Medulla oblongata (tissue), 1 donor: ENCODE measurements around the gene TP63.
"Not testable (repeated sequence)": the region's sequence is repeated elsewhere in the genome, so short reads cannot be mapped to it uniquely, and the experiment has no call there.

ENCODE experiments used
- DNase-seq: peaks from one replicate; pipeline ENCODE4 v3.0.0-alpha.2; 2015; ENCODE audit errors: extremely low spot score

Gene TP63

DNA sequence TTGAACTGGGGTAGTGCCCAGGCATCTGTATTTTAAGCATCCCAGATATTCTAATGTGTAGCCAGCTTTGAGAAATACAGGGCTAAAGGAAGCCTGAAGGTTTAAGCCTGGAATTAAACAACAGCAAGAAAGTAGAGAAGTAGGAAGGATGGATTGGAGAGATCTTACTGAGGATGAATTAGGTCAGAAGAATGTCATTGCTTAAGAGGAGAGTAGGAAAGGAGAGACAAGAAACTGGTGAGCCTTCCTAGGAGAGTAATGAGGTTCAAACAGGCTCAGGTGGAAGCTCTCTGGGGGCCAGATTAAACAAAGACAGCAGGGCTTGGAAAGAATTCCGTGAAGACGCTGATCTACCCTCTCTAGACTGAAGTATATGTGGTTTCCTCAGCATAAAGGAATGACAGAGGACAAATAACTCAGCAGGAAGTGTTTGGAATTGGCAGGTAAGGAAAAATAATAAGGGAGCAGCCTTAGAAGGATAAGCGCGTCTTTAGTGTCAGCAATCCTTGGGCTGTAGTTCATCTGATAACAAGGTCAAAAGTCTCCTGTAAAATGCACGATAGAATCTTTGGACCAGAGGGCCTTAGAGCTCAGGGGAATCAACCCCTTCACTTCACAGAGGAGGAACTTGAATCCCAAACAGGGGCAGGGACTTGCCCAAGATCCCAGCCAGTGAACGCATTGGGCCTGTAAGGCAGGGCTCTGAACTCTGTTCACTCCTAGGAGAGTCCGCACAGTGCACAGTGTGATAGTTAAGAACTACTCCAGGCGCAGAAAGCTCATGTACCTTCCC lies 90.9 kb downstream of the TP63 start:
- DNase-seq: no peak

DNA sequence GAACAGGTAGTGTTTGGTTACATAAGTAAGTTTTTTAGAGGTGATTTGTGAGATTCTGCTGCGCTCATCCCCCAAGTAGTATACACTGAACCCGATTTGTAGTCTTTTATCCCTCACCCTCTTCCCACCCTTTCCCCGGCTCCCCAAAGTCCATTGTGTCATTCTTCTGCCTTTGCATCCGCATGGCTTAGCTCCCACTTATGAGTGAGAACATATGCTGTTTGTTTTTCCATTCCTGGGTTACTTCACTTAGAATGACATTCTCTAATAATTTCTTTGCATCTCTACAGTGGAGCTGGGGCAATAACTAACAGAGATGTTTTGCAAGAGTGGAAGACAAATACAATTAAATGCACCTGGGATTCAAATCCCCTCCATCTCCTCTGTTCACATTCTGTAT lies 93.2 kb downstream of the TP63 start:
- DNase-seq: no peak

DNA sequence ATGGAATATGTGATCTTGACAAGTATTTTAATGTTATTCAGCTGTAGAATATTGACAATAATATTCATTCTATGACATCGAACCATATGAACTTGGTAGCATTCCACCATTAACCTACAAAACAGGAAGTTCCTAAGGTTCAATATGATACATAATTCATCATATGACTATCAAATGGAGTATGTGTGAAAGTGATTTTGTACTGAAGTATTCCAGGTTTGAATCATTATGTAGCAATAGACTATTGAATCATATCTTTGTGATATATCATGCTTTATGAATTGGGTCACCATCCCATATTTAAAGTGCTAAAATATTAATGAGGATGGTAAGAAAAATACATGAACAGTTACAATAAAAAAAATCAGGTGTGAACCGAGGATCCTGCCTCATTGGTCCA lies 95.1 kb downstream of the TP63 start:
- DNase-seq: no peak

DNA sequence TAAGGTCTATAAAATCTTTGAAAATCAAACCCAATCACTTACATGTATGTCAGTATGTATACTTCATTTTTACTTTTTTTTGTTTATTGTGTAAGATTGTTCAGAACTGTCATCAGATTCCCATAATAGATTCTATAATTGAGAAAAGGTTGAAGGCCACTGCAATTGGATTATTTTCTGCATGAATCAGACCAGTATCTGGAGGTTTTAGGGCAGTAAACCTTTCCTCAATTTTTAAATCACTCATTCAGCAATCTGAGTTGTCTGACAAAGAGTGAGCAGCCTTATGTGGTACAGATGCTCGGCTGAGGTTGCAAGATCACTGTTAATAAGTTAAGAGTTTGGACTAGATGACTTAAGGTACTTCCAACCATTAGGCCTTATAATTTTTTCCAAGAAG lies 96.0 kb downstream of the TP63 start:
- DNase-seq: no peak

DNA sequence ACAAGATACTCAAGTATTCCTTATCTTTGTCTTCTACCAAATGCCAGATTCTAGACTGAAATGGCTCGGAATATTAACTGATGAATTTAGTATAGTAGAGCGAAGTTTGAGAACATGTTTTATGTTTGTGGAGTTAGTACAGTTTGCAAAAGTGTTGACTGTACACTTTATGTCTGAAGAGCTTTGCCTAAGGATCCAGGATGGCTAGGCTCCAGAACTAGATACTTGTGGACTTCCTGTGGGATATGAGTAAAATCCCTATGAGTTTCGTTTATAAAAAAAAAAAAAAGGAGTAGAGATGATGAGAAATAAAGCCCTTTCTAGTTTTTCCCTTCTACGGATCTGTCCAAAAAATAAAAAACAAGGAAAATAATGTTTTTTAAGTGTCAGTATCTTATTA lies 96.7 kb downstream of the TP63 start:
- no peak for DNase-seq

DNA sequence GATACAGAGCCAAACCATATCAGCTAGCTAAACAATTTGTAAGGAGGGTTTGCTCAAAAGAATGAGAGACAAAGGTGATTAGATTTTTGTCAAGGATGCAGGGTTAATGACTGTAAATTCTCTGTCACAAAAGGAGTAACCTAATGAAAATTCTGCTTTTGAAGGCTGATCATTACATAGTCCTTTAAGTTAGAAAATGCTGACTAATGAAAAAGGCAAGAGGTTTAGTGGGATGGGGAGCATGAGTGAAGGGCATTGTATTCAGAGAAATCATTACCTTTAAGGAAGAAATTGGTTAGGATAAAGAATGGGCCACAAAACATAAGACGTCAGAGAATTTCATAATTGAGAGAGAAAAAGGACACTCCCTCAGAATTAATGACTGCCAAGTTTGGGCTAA lies 97.7 kb downstream of the TP63 start:
- no peak for DNase-seq

DNA sequence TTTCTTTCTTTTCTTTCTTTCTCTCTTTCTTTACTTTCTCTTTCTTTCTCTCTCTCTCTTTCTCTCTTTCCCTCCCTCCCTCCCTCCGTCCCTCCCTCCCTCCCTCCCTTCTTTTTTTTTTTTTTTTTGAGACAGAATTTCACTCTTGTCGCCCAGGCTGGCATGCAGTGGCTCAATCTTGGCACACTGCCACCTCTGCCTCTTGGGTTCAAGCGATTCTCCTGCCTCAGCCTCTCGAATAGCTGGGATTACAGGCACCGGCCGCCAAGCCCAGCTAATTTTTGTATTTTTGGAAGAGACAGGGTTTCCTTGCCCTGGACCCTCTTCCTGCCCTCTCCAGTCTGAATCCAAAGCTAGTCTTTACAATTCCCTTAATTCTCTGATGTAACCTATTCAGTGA lies 102.9 kb downstream of the TP63 start:
- no peak for DNase-seq

DNA sequence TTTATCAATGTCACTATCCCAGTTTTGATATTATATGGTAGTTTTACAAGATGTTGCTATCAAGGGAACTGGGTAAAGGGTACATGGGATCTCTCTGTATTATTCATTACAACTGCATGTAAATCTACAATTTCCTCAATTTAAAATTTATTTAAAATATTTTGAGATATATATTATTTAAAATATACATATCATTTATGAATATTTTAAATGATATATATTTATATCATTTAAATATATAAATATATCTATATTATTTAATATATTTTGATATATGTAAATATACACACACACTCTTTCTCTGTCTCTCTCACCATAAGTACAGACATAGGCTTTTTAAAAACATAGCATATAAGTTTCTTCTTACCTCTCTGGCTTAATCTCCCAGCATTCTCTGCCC lies 104.7 kb downstream of the TP63 start:
- DNase-seq: no peak

DNA sequence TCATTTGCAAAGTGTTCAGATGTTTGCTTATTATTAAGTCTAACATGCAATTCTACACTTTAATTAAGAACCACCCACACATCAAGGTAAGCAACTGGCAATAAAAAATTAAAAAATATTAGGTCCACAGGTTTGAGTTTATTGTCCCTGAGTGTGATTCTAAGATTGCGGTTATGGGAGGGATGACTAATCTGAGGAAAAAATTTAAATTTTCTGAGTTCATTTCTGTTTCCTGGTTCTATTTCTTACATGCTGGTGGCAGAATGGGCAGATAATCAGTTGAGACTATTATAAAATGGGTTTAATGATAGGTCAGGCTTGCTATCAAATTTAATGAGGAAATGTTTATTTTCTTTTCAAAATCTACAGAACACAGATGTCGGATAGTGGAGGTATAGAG lies 105.9 kb downstream of the TP63 start:
- DNase-seq: no peak

DNA sequence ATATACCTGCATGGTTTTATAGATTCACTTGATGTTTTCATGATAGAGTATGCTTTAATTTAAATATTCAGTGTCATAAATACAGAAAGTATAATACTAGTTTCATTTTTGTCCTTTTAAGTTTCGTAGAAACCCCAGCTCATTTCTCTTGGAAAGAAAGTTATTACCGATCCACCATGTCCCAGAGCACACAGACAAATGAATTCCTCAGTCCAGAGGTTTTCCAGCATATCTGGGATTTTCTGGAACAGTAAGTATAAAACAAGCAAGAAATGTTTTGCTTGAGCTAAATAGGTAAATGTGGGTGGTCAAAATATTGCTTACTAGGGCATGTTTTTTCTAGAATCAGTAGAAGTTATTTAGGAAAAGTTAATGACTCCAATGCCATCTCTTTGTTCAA lies 106.4 kb downstream of the TP63 start:
- DNase-seq: no peak

DNA sequence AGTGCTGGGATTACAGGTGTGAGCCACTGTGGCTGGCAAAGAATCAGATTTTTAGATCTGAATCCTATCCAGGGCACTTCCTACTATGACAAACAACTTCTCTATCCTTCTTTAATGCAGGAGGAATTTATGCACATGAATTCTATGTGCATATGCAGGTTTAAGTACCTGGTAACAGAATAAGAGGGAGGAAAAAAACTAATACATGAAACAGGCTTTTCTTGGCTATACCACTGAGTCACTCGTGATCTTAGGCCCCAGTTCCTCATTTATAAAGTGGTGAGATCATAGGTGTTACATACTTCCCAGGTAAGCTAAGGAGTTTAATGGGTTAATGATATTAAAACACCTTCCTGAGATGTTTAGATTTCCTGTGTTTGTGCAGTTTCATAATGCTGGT lies 108.2 kb downstream of the TP63 start:
- DNase-seq: no peak

DNA sequence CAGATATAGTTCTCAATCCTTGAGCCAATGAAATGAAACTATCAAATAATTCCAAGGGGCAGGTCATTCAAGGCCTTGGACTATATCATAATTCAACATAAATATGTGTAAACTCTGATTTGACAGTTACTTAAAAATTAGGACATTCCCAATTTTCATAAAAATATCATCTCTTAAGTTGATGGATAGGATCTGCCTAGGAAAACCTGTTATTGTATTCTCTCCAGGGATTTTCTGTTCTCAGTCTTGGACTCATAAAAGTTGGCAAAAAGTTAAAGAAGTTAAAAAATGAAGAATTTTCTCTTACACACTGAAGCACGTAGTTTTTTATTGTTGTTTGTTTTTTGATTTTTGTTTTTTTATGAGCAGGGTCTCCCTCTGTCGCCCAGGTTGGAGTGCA lies 109.0 kb downstream of the TP63 start:
- no peak for DNase-seq

DNA sequence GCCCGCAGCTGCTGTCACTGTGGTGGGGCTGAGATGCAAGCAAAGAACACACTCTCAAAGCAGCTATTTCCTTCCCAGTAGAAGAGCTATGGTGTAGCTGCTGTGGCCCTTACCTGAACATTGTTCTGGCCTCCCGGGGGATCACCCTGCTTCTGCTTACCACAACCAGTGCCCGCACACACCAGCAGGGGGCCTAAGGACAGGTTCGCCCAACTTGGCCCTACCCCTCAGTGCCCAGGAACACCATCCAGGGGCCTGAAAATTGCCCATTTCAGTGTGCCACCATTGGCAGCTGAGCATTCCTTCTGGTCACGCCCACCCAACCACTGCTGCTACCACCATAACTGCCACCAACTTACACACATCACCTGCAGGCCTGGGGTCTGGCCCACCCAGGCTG lies 113.0 kb downstream of the TP63 start:
- no peak for DNase-seq

DNA sequence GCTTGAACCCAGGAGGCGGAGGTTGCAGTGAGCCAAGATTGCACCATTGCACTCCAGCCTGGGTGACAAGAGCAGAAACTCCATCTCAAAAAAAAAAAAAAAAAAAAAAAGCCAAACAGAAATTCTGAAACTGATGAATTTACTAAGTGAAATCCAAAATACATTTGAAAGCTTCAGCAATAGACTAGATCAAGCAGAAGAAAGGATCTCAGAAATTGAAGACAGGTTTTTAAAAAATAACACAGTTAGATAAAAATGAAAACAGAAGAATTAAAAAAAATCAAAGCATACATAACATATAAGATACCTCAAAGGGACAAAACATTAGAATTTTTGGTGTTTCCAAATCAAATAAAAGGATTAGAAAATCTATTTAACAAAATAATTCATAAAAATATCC lies 114.4 kb downstream of the TP63 start:
- no peak for DNase-seq

DNA sequence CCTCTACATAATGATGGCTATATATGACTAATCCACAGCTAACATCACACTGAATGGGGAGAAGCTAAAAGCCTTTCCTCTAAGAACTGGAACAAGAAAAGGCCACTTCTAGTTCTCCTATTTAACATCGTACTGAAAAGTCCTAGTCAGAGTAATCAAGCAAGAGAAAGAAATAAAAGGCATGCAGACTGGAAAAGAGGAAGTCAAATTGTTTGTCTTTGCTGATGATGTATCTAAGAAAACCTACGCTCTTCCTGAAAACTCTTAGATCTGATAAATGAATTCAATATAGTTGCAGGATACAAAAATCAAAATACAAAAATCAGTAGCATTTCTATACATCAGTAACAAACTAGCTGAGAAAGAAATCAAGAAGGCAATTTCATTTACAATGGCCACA lies 116.9 kb downstream of the TP63 start:
- no peak for DNase-seq

DNA sequence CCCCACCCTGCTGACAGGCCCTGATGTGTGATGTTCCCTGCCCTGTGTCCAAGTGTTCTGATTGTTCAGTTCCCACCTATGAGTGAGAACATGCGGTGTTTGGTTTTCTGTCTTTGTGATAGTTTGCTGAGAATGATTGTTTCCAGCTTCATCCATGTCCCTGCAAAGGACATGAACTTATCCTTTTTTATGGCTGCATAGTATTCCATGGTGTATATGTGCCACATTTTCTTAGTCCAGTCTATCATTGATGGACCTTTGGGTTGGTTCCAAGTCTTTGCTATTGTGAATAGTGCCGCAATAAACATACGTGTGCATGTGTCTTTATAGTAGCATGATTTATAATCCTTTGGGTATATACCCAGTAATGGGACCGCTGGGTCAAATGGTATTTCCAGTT lies 119.8 kb downstream of the TP63 start:
- DNase-seq: not testable (repeated sequence)

DNA sequence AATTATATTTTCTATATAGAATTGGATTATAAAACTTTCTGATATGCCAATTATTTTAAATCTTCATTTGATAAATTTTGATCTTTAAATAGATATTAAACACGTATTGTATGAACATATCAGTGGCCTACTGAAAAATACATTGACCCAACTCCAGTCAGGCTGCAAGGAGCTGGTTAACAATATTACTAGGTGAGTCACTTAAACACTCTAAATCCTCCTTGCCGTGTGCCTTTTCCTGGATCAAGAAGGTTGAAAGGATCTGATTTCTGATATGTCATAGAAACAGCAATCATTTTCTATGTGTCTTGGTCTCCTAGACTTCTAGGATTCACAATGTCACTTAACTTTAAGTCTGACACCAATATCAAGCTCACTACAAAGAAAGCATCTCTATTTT lies 123.2 kb downstream of the TP63 start:
- no peak for DNase-seq

DNA sequence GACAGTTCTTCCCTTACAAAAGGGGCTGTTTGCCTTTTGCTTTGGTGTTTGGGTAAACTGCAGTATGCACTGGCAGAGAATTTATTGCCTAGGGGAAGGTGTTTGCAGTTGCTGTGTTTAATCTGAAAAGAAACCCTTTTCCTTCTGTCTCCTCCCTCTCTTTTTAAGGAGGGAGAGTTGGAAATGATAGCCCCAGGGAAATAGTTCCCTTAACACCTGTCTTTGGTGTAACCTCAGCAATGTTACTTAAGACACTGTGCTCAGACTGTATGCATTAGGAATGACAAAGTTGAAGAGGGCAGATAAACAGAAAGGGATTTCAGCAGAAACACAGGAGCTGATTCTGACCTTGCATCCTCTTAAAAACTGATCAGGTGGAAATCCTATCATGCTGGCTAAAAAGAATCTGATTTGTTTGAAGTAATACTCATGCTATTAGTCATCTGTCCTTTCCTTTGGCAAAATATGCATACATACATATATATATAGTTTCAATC lies 125.4 kb downstream of the TP63 start:
- DNase-seq: no peak

DNA sequence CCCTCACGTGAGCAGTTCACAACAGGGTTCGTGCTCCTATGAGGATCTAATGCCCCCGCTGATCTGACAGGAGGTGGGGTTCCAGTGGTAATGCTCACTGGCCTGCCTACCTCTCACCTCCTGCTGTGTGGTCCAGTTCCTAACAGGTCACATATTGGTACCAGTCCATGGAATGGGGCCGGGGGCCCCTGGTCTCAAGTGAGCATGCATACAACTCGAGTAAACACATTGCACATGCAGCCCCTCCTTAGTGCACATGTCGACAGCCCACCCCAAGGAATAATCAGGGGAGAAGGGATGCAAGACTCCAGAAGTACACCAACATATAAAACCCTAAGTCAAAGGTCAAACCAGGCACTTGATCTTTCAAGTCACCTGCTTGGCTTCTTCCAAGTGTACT lies 127.0 kb downstream of the TP63 start:
- no peak for DNase-seq

DNA sequence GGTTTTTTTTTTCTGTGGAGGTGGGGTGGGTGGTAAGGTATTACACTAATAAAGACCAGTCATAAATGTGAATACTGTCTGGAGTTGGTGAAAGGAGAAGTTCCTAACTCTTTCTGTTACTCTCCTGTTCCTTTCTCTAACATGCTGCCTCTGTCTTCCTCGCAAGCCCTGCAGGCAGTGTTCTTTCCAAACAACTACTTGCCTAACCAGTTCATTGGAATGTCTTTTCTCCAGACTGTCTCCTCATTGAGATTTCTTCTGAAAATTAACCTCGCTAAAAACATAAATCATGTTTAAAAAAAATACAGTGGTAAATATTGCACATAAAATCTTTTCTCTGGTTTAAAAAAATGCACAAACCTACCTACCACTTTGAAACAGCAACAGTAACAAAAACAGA lies 135.2 kb downstream of the TP63 start:
- DNase-seq: no peak

DNA sequence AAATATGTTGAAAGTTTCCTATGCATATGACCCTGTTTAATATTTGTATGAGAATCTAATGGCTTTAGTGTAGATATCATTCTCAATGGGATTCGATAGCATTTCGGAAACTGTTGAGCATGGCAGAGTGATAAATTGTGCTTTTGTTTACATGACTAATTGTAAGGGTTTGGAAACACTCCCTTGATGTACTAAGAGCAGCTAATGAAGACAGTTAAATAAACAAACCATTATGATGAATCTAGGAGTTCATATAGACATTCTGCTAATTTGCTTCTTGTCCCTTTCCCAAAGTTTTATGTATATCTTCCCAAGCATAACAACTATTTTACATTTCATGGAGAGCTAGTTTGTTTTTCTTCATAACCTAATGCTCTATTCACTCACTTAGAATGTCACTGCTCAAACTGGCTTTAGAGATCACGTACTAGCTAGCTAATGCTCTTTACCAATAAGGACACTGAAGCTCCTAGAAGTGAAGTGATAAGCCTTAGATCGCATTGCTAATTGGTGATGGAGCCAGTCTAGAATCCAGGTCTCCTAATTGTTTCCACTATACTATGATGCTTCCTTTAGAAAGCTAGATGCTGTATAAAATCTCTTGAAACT lies 140.8 kb downstream of the TP63 start:
- DNase-seq: no peak

DNA sequence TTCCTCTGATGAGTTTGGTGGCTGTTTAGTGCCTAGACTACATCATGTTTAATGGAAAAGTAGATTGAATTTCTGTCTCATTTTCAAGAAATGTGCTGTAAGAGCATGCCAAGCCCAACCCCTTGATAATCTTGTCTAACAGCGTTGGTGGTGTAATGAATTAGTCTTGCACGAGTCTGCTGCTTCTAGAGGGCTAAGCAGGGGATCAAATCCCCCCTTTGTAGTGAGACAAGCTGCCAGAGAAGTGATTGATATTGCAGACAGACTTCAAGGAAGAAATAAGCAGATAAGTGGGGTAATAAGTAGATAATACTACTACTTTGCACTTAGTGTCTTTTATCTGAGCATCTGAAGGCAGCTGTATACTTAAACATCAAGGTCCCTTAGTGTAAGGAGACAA lies 141.4 kb downstream of the TP63 start:
- DNase-seq: no peak

DNA sequence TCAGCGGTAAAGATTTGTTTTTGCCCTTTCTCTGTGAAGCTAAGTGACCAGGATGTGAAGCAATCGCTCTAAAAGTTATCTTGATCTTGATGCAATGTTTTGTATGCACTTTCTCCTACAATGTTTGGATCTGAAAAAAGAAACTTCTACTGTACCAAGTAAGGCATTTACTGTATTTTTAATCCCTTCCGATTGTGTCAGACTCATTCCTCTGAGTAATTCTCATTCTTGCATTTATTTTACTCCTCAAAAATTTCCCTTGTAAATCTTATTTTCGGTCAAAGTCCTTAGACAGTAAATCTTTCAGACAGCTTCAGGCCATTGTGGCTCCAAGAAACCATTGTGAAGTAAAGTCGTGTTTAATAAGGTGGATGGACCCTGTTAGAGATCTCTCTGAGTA lies 141.9 kb downstream of the TP63 start:
- no peak for DNase-seq
